Muscle of back (tissue), 11 donors: ENCODE data around the gene GPR137B. TPM values are rescaled to one million over a fixed set of nuclear protein-coding genes. Genes with fewer than 3 reads are reported as not detected.
"Not testable (repeated sequence)": the region's sequence is repeated elsewhere in the genome, so short reads cannot be mapped to it uniquely, and the experiment has no call there.

Source experiments
- DNase-seq, 3 donors: peaks; one replicate each; pipeline versions ENCODE4 v3.0.0 to v3.0.0-alpha.2; 2013
- polyA plus RNA-seq, 10 donors: library from polyadenylated mRNA; unstranded; fragments of 120-200 nt; gene quantifications; one replicate each; pipeline ENCODE4 v1.2.1, GENCODE V29; 2013; ENCODE audit not compliant: insufficient read length in 10 of 10

The GPR137B gene
- polyA plus RNA-seq, 10 donors, result 4.5 to 13.9 (median 5.5) TPM

DNA sequence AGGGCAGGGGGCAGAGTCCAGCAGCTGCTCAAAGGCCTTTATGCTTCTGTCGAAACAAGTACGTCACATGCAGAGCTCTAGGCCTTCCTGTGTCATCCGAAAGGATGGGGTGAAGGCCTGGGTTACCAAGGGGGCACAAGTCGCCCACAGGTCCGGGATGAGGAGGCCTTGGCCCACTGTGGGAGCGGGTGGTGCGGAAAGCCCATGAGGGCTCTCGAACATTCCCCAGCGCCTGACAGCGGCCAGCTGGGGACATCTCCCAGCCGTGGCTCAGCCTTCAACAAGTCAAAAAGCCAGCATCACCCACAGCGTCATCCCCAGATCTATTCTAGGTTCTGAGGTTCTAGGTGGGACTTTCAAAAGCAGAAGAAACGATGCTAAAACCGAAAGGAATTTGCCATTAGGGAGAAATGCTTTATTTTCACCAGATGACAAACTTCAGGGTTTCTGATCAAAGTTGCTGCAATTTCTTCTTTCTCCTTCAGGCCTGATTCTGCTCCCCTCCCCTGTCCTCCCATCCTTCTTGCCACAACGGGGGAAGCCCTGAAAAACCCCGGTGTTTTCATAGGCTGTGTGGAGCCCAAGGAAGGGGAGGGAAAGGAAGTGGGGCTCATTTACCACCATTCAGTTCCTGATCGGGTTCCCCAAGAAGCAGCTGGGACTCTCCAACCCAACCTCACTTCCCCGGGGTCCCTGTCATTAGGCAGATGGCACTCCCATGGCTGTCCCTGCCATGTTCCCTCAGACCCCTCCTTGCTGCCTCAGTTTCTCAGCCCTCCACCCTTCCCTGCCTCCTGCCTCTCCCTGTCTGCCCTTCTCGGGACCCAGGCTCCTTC is 17.6 kb downstream of the GPR137B start:
- no peak for DNase-seq

DNA sequence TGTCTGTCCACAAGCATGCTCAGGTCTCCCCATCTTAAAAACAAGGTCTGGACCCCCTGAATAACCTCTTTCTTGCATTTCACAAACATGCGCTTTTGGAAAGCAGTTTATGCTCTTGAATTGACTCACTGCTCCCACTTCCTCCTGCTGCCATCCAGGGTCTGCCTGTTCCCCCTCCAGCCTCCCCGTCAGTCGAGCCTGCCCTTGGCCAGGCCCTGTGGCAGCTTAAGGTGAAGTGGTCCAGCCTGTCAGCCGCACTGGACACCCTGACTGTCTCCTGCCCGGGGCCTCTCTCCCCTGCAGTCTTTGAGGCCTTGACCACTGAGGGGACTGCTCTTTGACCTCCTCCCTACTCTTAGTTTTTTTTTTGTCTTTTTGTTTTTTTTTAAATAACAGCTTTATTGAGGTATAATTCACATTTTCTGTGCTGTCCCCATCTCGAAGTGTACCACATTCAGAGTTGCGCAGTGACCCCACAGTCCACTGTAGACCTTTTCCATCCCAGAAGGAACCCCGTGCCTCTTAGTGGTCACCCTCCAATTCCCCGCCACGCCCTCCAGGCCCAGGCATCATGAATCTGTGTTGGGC is 18.3 kb downstream of the GPR137B start:
- DNase-seq, result no peak

DNA sequence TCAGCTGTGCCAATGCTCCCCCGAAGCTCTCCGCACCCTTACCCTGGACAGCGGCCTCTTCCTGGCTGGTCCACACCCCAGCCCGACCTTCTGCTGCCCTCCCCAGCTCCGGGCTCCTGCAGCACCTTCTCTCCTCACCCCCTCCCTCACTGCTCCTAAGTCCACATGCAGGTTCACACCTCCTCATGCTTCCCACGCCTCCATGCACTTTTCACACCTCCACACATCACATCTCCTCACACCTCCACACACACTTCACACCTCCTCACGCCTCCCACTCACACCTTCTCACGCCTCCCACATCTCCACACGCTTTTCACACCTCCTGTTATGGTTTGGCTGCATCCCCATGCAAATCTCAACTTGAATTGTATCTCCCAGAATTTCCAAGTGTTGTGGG is 18.9 kb downstream of the GPR137B start:
- DNase-seq, result no peak

DNA sequence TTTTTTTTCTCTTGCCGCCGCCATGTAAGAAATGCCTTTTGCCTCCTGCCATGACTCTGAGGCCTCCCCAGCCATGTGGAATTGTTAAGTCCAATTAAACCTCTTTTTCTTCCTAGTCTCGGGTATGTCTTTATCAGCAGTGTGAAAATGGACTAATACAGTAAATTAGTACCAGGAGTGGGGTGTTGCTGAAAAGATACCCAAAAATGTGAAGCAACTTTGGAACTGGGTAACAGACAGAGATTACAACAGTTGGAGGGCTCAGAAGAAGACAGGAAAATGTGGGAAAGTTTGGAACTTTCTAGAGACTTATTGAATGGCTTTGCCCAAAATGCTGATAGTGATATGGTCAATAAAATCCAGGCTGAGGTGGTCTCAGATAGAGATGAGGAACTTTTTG is 19.4 kb downstream of the GPR137B start:
- not testable (repeated sequence) for DNase-seq

DNA sequence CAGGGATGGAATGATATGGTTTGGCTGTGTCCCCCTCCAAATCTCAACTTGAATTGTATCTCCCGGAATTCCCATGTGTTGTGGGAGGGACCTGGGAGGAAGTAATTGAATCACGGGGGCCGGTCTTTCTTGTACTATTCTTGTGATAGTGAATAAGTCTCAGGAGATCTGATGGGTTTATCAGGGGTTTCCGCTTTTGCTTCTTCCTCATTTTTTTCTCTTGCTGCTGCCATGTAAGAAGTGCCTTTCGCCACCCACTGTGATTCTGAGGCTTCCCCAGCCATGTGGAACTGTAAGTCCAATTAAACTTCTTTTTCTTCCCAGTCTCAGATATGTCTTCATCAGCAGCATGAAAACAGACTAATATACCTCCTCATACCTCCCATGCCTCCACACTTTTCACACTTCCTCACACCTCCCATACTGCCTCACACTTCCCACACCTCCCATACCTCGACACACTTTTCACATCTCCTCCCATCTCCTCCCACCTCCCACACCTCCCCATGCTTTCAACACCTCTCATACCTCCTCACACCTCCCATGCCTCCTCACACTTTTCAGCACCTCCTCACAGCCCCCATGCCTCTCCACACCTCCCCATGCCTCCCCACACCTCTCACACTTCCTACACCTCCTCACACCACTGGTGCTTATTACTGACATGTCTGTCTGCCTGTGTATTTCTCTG is 21.3 kb downstream of the GPR137B start:
- DNase-seq, result no peak

DNA sequence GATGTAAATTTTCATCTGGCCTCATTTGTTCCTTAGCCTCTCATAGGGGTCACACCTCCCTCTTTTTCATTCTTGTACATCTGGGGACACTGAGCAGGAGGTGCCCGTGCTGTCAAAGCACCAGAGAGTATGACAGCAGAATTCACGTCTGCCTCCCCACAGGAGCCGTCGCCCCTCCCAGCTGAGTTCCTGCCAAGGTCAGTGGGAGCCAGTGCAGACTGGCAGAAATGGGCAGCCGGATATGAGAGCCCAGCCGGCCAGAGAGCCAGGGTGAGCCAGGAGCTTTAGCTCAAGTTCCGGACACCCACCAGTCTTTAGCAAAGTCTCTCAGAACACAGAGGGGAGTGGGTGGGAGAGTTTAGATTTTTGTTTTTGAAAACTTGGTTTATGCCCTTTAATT is 21.9 kb downstream of the GPR137B start:
- no peak for DNase-seq

DNA sequence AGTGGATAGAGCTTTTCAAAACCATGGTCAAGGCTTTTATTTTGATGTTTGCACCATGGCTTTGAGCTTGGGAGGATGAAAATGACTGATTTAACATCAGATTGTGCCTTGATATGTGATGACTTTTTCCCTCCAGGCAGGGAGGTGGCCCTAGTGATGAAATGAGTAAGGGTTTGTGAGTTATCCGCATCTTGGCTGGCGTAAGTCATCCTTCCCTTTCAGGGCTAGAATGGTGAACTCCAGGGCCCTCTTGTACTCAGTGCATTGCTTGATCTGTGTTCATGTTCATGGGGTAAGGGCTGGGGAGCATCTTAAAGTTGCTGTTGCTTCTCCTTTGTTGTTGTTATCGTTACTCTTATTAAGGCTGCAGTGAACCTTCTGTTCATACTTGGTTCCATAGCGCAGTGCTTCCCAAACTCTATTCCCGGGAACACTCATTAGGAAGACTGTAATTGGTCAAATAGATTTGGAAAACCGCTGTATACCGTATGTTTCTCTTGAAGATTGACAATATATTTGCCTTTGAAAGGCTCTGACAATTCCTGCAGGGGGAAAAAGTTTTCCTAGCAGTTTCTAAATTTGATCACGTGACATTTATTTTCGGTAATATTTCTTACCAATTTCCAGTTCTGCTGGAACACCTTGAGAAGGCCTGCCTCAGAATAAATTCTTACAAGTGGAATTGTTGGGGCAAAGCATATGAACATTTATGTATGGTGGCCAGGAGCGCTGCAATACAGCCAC is 23.1 kb downstream of the GPR137B start:
- DNase-seq, result no peak

DNA sequence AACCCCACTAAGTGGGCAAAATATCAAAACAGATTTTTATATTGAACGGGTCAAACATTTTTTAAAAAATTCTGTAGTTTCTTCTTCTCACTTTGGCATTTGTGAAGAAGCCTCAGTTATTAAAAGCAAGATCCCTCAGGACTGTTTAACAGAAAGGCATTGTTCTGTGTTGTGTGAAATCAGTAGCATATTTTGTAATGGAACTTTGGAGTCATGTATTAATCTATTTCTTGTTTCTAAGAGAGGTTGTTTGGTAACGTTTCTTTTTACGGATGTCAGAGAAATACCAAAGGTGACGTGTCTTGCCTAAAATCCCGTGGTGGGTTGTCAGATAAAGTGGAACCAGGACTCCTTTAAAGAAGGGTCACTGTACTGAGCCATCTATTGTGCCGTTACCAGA is 23.7 kb downstream of the GPR137B start:
- no peak for DNase-seq

DNA sequence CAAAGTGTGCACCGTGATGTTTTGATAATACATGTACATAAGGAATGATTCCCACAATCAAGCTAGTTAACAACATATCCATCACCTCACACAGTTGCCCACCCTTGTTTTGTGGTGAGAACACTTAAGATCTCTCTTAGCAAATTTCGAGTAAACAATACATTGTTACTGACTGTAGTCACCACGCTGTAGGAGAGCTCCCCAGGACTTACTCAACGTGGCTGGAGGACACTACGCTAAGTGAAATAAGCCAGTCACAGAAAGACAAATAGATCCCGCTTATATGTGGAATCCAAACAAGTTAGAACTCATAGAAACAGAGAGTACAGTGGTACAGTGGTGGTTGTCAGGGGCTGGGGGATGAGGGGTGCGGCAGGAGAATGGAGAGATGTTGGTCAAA is 24.8 kb downstream of the GPR137B start:
- DNase-seq, result no peak

DNA sequence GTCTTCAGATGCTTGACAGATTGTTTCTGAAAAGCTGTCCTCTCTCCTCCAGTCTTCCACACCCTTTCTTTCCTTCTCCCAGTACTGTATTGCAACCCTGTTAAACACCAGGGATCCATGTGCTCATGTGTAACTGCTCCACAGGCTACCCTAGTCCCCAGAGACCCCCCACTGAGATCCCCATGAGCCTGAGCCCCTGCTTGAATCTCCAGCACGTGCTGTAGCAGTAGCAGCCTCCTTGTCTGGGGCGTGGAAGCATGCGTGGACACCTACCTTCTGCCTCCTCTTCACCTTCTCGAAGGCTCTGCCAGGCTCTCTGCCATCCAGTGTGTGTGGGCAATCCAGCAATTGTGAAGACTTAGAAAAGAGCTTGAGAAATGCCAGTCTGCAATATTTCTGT is 25.2 kb downstream of the GPR137B start:
- no peak for DNase-seq

DNA sequence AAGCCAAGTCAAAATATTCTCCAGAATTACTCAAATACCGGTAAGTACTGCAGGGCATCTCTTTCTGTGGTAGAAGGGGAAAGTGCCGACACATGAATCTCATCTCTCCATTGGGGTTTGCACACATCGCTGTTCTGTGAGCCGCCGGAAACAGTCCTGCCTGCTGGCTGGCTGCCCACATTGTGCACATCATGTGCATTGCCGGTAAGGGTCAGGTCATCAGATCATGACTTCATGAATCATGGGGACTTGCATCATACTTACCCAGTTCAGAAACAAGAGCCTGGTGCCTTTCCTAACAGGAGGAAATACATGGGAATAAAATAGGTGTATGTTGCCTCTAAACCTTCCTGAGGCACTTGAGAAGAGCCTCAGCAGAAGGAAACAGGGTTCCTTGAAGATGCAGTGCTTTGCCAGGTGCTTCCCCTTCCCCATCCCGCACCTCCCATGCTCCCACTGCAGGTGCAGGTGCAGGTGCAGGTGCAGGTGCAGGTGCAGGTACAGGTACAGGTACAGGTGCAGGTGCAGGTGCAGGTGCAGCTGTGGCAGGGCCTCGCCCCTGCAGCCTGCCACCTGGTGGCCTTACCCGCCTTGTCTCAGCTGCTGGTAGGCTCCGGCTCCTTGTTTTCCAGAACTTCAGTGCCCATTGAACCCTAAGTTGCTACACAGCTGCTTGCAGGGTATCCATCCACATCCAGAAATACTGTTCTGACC is 26.5 kb downstream of the GPR137B start:
- no peak for DNase-seq

DNA sequence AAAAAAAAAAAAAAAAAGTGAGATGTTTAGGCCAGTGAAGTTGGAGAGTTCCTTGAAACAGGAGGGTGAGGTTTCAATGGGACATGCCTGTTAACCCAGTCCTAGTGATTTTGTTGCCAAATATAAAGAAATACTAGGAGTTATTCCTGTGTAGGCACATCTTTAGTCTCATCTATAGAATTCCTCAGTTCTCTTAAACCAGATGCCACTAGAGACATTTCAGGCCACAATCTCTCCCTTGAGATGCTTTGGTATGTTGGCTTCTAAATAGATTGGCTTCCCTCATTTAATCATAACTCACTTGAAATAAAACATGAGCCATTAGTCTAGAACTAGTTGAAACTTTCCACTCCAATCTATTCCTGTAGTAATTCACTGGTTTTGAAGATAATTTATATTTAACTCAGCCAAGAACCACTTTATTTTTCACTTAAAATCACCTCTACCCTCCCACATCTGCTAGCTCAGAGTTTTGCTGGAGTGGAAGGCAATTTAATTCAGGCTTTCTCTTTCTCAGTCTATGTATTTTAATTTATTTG is 29.8 kb downstream of the GPR137B start:
- DNase-seq, result peak in 1 of 3 donors; percentile 15

DNA sequence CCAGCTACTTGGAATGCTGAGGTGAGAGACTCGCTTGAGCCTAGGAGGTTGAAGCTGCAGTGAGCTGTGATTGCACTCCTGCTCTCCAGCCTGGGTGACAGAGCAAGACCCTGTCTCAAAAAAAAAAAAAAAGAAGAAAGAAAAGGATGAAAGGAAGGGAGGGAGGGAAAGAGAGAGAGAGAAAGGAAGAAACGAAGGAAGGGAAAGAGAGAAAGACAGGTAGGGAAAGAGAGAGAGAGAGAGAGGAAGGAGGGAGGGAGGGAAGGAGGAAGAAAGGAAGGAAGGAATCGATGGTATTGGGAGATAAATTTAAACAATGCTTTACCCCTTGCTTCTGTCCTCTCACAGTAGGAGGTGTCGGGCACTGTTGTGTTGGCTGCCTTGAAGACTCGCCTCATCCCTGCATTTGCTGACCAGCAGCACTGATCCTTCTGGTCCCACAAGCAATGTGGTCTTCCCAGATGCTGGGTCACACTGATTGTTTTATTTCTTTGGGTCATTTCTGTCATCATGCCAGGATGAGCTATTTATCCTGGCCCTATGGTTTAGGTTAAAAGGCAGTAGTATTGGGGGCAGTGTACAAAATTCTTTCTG is 30.9 kb downstream of the GPR137B start:
- no peak for DNase-seq

DNA sequence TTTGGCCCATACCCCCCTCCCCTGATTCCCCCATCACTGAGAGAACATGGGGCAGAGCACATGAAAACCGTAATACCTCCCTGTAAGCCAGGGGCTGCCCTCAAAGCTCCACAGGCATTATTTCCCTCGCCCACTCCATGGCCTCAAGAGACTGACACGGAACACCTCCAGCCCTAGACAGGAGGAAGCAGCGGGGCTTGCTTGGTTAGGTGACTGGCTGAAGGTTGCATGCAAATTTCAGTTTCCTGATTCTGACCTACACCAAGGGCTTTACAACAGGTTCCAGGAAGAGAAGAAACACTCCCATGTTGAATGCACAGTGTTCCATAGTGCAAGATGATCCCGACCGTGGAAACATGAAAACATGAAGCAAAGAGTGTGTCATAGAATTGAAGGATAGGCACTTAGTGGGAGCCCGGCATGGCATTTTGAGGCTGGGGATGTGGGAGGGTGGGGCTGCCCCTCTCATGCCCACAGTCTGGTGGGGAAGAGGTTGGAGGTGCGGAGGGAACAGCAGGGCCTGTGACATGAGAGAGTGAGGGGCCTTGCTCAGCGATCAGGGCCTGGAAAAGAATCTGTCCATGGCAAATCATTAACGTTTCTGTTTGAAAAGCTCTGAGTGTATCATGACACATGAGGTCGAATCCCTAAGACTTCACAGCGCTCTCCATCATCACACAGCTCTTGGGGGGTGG is 33.5 kb downstream of the GPR137B start:
- no peak for DNase-seq

DNA sequence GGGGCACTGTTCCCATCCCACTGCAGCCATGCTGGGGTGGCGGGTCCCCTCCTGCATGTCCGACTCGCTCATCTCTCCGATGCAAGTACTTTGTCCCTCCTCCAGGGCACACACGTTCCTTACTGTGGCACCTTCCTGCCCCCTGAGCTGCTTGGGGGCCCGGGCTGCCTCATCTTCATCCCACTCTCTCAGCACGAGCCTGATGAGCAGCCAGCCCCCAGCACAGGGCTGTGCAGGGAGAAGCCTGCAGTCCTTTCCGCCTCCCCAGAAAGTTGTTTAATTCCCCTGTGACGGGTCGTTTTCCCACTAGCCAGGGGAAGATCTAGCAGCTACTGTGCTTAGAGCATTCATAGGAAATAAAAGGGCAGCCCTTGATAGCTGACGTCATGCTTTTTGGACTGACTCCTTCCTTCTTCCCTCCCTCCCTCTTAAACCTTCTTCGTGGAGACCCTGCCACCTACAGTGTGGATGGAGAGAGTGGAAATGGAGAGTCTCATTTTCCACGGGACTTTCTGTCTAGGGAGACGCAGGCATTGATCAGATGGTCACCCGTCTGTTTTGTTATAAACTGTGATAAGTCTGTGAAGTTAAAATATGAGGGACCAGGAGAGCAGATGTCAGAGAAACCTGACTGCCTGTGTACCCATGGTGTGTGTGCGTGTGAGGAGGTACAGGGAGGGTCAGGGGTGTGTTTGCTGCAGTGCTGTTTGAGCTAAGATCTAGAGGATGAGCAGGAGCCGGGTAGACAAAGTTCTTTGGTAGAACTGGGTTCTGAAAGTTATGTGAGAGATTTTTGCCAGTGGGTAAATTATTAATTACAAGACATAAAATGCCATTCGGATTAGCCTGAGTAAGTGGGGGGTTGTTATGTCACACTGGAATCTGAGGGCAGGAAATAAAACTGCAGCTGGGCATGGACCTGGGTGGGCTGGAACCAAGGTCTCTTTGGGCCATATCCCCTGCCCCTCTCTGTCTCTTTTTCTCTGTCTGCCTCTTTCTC is 34.3 kb downstream of the GPR137B start:
- peak in 1 of 3 donors; percentile 15 for DNase-seq

DNA sequence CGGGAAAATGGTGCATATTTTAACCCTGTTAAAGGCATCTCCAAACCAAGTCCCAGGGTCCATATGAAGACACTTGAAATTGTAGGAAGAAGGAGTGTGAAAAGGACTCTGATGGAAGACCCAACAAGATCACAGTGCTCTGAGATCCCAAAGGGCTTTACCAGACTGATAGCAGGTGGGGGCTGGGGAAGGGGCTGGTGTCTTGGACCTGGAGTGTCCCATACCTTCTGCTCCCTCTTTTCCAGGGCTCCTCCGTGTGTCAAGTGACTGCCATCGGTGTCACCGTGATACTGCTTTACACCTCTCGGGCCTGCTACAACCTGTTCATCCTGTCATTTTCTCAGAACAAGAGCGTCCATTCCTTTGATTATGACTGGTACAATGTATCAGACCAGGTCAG is 37.3 kb downstream of the GPR137B start:
- DNase-seq, result no peak

DNA sequence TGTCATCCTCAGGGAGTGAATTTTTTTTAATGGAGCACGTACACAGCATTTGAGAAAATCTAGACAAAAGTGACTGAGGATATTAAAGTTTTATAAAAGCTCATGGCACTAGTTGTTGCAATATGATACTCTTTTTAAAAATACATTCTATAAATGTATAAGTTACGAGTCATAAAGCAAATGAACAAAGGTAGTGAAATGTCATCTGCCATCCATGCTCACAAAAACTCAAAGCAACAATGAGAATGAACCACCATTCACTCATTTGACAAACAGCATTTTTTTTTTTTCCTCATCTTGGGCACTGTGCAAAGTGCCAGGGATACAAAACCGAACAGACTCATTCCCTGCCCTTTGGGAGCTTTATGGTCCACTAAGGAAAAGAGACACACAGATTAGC is 38.7 kb downstream of the GPR137B start:
- DNase-seq, result no peak

DNA sequence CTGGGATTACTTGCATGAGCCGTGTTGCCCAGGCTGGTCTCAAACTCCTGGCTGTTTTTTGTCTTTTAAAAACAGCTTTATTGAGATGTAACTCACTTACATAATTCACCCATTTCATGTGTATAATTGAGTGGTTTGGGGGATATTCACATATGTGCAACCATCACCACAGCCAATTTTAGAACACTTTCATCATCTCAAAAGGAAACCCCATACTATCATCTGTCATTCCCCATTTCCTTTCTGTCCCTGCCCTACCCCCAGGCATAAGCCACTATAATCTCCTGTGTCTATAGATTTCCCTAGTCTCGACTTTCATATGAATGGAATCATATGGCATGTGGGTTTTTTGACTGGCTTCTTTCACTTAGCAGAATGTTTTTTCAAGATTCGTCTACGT is 43.3 kb downstream of the GPR137B start:
- DNase-seq, result no peak

DNA sequence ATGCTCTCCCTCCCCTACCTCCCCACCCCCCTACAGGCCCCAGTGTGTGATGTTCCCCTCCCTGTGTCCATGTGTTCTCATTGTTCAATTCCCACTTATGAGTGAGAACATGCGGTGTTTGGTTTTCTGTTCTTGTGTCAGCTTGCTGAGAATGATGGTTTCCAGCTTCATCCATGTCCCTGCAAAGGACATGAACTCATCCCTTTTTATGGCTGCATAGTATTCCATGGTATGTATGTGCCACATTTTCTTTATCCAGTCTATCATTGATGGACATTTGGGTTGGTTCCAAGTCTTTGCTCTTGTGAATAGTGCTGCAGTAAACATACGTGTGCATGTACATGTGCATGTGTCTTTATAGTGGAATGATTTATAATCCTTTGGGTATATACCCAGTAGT is 44.1 kb downstream of the GPR137B start:
- not testable (repeated sequence) for DNase-seq
